Right hindlimb (tissue), 1 donor: ENCODE measurements around the gene ERP44.

Experiments used
- DNase-seq: peaks from one replicate; pipeline ENCODE4 v3.0.0-alpha.2; 2018

ERP44 gene

GRCh38 chr9:99929652-99930051 lies 169.1 kb downstream of the ERP44 start:
- DNase-seq, result no peak
